Jurkat, Clone E6-1 (cell line): ENCODE measurements around the gene ACKR4.
"Not testable (repeated sequence)": the region's sequence is repeated elsewhere in the genome, so short reads cannot be mapped to it uniquely, and the experiment has no call there.

Experiments used
- DNase-seq: peaks from one replicate; pipeline ENCODE4 v3.0.0-alpha.2; 2011; ENCODE audit warnings: low read depth, low spot score
- H3K4me3 ChIP-seq: 2 replicates; pipeline ENCODE4 v1.5.1; 2011; ENCODE audit warnings: mild to moderate bottlenecking, low read length, control low read depth, moderate library complexity

The ACKR4 gene

DNA sequence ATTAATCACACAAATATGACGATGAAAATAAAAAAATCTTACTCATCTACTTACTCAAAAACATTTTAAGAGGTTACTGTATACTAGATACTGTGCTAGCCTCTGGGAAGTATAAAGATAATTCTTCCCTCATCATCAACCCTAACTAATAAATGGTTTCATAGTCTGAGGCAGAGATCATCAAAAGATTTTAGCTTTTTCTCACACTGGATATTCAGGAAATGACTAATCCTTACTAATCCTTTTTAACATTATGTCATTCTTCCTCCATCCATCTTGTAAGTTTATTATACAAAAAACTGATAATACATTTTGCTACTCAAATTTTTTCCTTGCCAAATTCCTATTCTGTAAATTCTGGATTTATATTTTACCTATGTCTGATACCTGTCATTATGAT, 32.9 kb downstream of the ACKR4 start:
- no peak for DNase-seq
- no peak overlapping the region for H3K4me3 ChIP-seq

DNA sequence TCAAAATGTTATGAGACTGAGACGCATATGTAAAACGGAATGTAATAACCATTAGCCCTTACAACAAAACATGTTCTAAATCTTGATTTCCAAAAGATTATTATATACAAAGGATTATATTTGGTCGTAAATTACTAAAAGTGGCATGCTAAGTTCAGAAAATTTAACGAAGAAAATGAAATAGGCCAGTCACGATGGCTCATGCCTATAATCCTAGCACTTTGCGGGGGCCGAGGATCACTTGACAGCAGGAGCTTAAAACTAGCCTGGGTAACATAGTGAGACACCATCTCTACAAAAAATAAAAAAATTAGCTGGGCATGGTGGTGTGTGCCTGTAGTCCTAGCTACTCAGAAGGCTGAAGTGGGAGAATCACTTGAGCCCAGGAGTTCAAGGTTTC, 33.5 kb downstream of the ACKR4 start:
- DNase-seq = no peak
- H3K4me3 ChIP-seq = no peak overlapping the region

GRCh38 chr3:132635052-132635451, 38.0 kb downstream of the ACKR4 start:
- no peak overlapping the region for H3K4me3 ChIP-seq
- no peak for DNase-seq

DNA sequence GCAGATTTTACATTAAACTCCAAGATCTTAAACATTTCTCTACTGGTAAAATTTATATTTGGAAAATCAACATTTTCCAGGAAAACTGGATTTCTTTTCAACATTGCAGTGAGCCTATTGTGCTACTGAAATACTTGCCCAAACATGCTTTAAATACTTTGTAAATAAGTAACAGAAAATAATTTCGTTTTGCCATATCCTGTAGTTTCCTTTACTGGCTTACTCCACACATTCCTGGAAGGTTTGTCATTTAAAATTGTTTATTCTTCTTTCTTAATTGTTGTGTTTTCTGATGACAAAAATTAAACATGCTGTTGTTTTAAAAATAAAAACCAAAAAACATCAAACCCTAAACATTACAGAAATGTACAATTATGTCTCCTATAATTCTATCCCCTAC, 40.5 kb downstream of the ACKR4 start:
- DNase-seq = no peak

GRCh38 chr3:132638706-132639105, 41.6 kb downstream of the ACKR4 start:
- no peak for DNase-seq
- no peak overlapping the region for H3K4me3 ChIP-seq

More for the DNA sequence above, 40.5 kb downstream of the ACKR4 start:
- no peak overlapping the region for H3K4me3 ChIP-seq

DNA sequence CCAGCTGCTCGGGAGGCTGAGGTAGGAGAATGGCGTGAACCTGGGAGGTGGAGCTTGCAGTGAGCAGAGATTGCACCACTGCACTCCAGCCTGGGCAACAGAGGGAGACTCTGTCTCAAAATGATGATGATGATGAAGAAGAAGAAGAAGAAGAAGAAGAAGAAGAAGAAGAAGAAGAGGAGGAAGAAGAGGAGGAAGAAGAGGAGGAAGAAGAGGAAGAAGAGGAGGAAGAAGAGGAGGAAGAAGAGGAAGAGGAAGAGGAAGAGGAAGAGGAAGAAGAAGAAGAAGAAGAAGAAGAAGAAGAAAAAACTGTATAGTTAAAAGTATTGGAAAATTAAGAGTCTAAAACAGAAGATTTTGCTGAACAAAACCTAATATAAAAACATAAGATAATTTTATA, 44.4 kb downstream of the ACKR4 start:
- DNase-seq, H3K4me3 ChIP-seq: not testable (repeated sequence)

DNA sequence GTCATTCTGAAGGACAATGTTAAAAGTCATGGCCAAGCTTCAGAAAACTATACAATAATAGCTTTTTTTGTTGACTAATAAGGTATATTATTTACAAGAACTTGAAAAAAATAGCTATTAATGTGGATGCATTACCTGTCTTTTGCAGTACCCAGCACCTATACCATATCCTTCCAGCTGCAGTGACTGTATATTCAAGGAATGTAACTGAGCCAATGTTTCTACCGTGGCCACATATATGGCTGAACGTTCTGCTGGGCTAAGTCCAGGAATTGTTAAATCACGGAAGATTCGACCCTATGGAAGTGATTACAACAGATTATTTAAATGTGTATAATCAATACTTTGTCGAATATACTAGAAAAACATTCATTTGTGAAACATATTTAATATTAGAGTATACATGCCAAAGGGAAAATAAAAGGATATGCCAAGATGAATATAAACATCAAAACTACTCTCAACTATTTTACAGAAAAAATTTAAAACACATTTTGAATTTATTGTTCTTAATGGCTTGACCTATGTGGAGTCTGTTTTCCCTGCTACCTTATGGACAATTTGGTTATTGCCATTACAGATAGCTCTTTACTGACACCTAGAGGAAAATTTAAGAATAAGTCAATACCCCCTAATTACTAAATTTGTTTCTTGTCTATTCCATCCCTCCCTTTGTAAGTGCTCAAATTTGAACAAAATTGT, 44.9 kb downstream of the ACKR4 start:
- H3K4me3 ChIP-seq = no peak overlapping the region
- peak; percentile 36 for DNase-seq

GRCh38 chr3:132642539-132642847, 45.4 kb downstream of the ACKR4 start:
- no peak overlapping the region for H3K4me3 ChIP-seq
- no peak for DNase-seq

DNA sequence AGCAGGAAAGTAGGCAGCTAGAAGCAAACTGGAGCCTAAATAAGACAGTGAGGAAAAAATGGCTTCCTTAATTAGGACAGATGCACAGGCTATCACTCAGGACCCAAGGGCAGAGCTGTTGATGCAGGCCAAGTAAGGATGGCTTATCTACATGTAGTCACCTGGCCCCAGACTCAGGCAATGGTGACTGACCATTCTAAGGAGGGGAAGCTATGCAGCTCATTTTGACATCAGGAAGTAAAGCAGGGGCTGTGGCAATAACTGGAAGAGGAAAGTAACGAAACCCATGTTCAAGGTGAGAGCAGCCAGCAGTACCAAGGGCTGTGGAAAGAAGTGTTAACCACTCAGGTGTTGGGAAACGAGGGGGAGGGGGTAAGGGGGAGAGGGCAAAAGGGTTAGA, 46.3 kb downstream of the ACKR4 start:
- DNase-seq = no peak

DNA sequence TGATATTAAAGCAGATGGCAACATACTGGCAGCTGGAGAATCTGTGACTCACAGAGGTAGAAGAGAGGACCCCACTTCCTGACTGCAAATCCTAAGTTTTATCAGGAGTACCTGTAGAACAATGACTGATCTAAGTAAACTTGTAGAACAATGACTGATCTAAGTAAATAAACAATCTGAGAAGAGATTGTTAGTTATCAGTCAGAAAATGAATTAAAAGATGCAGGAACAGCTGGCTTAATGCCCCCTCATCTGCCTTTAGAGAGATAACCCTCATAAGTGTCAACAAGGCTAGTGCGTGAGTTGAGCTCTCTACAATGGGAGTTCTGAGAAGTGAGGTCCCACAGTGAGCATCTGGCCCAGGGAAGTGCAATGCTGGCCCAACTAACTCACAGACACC, 48.0 kb downstream of the ACKR4 start:
- no peak overlapping the region for H3K4me3 ChIP-seq
- DNase-seq = no peak

More for the DNA sequence above, 46.3 kb downstream of the ACKR4 start:
- H3K4me3 ChIP-seq = no peak overlapping the region

DNA sequence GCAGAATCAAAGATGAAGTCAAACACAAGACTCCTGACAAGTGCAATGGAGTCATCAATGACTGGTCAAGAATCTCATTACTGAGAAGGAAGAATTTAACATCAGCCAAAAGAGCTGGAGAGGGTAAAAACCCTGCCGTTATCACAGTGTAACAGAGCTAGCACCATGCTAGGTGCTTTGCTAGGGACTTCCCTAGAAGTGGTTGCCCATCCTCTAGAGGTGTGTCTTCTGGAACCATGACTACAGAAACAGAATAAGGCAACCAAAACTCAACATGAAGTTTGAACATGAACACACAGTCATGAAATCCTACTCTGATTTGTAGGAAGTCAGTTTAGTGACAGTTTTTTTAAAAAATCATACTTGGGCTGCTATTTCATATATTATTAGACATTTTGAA, 53.1 kb downstream of the ACKR4 start:
- no peak overlapping the region for H3K4me3 ChIP-seq
- no peak for DNase-seq
